MM.1S (cell line): ENCODE measurements around the gene PLK2.

ENCODE experiments used
- CTCF ChIP-seq: fragments of 300-600 bp; sonication (generic); IDR thresholded peaks from 2 replicates; pipeline ENCODE4 v1.5.1; 2016; ENCODE audit warnings: antibody characterized with exemption, low read length, mixed read lengths
- EZH2 ChIP-seq: fragments of 300-600 bp; sonication (generic); optimal IDR thresholded peaks from 2 replicates; pipeline ENCODE3; 2017; ENCODE audit warnings: low read depth, mild to moderate bottlenecking, antibody characterized with exemption, low read length, mixed read lengths
- EZH2phosphoT487 ChIP-seq: fragments of 300-600 bp; sonication (generic); IDR thresholded peaks from 2 replicates; pipeline ENCODE4 v1.6.1; 2018; ENCODE audit warnings: antibody characterized with exemption, low read length

GRCh38 chr5:58444805-58445204 is 15.1 kb downstream of the PLK2 start:
- TF ChIP-seq CTCF = no peak
- TF ChIP-seq EZH2 = no peak
- no peak for TF ChIP-seq EZH2phosphoT487
